Left lung (tissue), 10 donors: Measurements from ENCODE around the gene ATRN. TPM values are rescaled to one million over a fixed set of nuclear protein-coding genes. Genes with fewer than 3 reads are reported as not detected.

ENCODE experiments used
- ATAC-seq: fragments of 200-7000 bp; cut with Tn5 transposase; one replicate; pipeline ENCODE4 v1.9.1; 2020; ENCODE audit warnings: moderate library complexity
- DNase-seq, 4 donors: peaks; one replicate each; pipeline ENCODE4 v3.0.0-alpha.2; 2013 to 2020
- H3K27ac ChIP-seq, 2 donors: fragments of 200-600 bp; sonication (generic) in 1 of 2; one replicate each; pipeline versions ENCODE4 v1.5.0 to v1.8.0; 2020 to 2021
- H3K27me3 ChIP-seq, 2 donors: fragments of 200-600 bp; sonication (generic) in 1 of 2; one replicate each; pipeline versions ENCODE4 v1.5.0 to v1.8.0; 2020 to 2021
- H3K36me3 ChIP-seq, 2 donors: fragments of 200-600 bp; sonication (generic) in 1 of 2; one replicate each; pipeline versions ENCODE4 v1.5.0 to v1.8.0; 2020 to 2021
- H3K4me1 ChIP-seq, 2 donors: fragments of 200-600 bp; one replicate each; pipeline ENCODE4 v1.8.0; 2021
- H3K4me3 ChIP-seq, 2 donors: fragments of 200-600 bp; sonication (generic) in 1 of 2; one replicate each; pipeline versions ENCODE4 v1.5.0 to v1.8.0; 2020 to 2021; ENCODE audit warnings: mild to moderate bottlenecking in 1 of 2
- H3K9me3 ChIP-seq, 2 donors: fragments of 200-600 bp; sonication (generic) in 1 of 2; one replicate each; pipeline versions ENCODE4 v1.5.0 to v1.8.0; 2020 to 2021
- intact Hi-C, 2 donors: fragments of 100-400 bp; cut with DNase I; formaldehyde crosslinking; loops; one replicate each; pipeline versions ENCODE4 v1.11.2 to v1.14.2; 2022
- polyA plus RNA-seq, 6 donors: library from polyadenylated mRNA; unstranded; fragments of 120-200 nt; gene quantifications; one replicate each; pipeline ENCODE4 v1.2.1, GENCODE V29; 2013; ENCODE audit not compliant: insufficient read length in 6 of 6
- total RNA-seq, 2 donors: library from RNA; stranded (reverse); fragmentation: NEBNext Ultra II Directional; extraction: Animal tissue kit (Norgen Biotek cat#: 25700); gene quantifications; one replicate each; pipeline ENCODE4 v1.2.1, GENCODE V29; 2021
- TF ChIP-seq, protein P1 (sequence below), 2 donors: fragments of 200-600 bp; sonication (generic) in 1 of 2; IDR thresholded peaks; one replicate each; pipeline versions ENCODE4 v1.5.0 to v1.8.0; 2021; ENCODE audit warnings: antibody characterized with exemption in 2 of 2
- donor health status: DM: no; HTN: yes; CAD: no.
- donor health status: DM: no; HTN: no; CAD: no.

ATRN gene
- total and polyA plus RNA-seq, 8 donors, result 28.8 to 39.5 (median 35.6) TPM

DNA sequence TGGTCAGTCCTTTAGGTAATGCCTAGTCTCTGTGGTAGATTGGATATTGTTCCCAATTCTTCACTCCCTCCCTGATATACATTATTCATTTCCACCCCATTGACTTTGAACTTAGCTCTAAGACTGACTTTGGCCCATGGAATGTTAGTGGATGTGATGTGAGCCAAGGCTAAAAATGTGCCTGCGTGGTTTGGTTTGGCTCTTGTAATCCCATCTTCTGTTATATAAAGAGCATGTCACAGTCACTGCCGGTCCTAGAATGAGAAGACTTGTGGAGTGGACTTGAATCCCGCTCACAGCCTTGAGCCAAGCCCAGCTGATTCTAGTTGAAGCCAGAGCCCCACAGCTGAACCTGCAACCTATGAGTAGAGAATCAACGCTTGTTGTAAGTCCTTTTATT, 39.7 kb upstream of the ATRN start:
- no peak overlapping the region for H3K4me3 ChIP-seq
- intact Hi-C loops, result no loop called here
- no peaks in the 10 kb centered on the region for H3K9me3 ChIP-seq
- H3K27me3 ChIP-seq, result no peaks in the 10 kb centered on the region
- H3K4me1 ChIP-seq, result no peaks in the 10 kb centered on the region
- H3K27ac ChIP-seq, result peak overlapping the region in 1 of 2 donors; percentile 73
- H3K36me3 ChIP-seq, result no peaks in the 10 kb centered on the region
- TF ChIP-seq, protein P1, sequence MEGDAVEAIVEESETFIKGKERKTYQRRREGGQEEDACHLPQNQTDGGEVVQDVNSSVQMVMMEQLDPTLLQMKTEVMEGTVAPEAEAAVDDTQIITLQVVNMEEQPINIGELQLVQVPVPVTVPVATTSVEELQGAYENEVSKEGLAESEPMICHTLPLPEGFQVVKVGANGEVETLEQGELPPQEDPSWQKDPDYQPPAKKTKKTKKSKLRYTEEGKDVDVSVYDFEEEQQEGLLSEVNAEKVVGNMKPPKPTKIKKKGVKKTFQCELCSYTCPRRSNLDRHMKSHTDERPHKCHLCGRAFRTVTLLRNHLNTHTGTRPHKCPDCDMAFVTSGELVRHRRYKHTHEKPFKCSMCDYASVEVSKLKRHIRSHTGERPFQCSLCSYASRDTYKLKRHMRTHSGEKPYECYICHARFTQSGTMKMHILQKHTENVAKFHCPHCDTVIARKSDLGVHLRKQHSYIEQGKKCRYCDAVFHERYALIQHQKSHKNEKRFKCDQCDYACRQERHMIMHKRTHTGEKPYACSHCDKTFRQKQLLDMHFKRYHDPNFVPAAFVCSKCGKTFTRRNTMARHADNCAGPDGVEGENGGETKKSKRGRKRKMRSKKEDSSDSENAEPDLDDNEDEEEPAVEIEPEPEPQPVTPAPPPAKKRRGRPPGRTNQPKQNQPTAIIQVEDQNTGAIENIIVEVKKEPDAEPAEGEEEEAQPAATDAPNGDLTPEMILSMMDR (IDR thresholded peaks at IDR 0.05), result no peak
- no peak for DNase-seq
- ATAC-seq, result no peak

GRCh38 chr20:3432844-3433243, 38.0 kb upstream of the ATRN start:
- H3K4me3 ChIP-seq, result no peak overlapping the region
- H3K9me3 ChIP-seq, result no peaks in the 10 kb centered on the region
- intact Hi-C loops, result no loop called here
- TF ChIP-seq, protein P1 (IDR thresholded peaks at IDR 0.05), result no peak
- DNase-seq, result no peak
- H3K36me3 ChIP-seq, result no peaks in the 10 kb centered on the region
- no peaks in the 10 kb centered on the region for H3K27me3 ChIP-seq
- no peaks in the 10 kb centered on the region for H3K4me1 ChIP-seq
- no peak overlapping the region for H3K27ac ChIP-seq
- ATAC-seq, result no peak

DNA sequence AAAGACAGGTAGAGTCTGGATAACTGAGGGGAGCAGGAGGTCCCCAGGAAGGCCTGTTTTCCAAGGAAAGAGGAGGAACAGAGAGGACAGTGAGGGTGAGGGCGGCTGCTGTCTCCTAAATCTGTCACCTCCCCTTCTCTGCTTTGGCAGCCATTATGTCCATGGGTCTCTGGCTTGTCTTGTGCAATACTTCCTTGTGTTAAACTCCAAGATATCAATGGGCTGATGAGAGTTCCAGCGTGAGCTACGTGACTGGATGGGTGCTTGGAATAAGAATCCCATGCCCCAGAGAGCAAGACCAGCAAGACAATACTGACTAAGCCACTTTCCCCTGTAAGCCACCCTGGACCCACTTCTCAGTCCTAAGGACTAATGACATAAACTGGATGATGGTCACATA, 37.1 kb upstream of the ATRN start:
- Histone ChIP-seq H3K27me3 (no peaks in the 10 kb centered on the region), H3K27ac (no peak overlapping the region), H3K4me1 (no peaks in the 10 kb centered on the region), H3K36me3 (no peaks in the 10 kb centered on the region), H3K9me3 (no peaks in the 10 kb centered on the region), H3K4me3 (no peak overlapping the region)
- no peak for ATAC-seq
- no peak for DNase-seq
- intact Hi-C loops, result no loop called here
- TF ChIP-seq, protein P1 (IDR thresholded peaks at IDR 0.05), result no peak

DNA sequence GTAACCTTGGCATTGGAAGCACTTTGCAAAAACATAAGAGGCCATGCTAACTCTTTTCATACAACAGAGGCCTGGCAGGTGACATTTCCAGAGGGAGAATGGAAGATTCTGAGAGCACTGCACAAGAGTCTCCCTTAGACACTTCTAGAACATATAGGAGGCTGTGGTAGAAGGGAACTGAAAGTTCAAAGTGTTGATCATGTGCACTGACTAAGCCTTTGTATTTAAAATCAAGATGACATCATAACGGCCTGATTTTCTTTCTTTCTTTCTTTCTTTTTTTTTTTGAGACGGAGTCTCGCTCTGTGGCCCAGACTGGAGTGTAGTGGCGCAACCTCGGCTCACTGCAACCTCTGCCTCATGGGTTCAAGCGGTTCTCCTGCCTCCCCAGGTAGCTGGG, 36.6 kb upstream of the ATRN start:
- Histone ChIP-seq H3K9me3 (no peaks in the 10 kb centered on the region), H3K27me3 (no peaks in the 10 kb centered on the region), H3K4me1 (no peaks in the 10 kb centered on the region), H3K4me3 (no peak overlapping the region), H3K36me3 (no peaks in the 10 kb centered on the region), H3K27ac (no peak overlapping the region)
- ATAC-seq (peak; percentile 52), DNase-seq (no peak)
- intact Hi-C loops, result no loop called here
- TF ChIP-seq, protein P1 (IDR thresholded peaks at IDR 0.05), result no peak

DNA sequence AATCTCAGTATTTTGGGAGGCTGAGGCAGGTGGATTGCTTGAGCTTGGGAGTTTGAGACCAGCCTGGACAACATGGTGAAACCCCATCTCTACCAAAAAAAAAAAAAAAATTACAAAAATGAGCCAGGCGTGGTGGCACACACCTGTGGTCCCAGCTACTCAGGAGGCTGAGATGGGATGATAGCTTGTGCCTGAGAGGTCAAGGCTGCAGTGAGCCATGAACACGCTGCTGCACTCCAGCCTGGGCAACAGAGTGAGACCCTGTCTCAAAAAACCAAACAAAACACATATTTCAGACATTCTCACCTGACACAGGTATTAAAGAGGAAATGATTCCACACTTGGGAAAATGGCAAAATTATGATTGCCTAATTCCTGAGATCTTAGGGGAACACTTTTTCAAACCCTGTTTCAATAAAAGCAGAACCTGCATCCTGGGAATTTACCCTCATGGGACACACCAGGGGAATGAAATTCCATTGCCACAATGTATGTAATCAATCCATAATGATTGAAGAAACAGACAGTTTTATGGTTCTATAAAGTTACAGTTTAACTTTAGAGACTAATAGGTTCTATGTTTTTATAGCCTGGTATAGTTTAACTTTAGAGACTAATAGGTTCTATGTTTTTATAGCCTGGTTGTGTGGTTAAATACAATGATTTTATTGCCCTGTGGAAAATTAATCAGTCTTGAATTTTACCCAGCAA, 33.8 kb upstream of the ATRN start:
- TF ChIP-seq, protein P1 (IDR thresholded peaks at IDR 0.05), result no peak
- DNase-seq (no peak), ATAC-seq (no peak)
- Histone ChIP-seq H3K9me3 (no peaks in the 10 kb centered on the region), H3K36me3 (no peaks in the 10 kb centered on the region), H3K27ac (no peak overlapping the region), H3K4me3 (no peak overlapping the region), H3K4me1 (no peaks in the 10 kb centered on the region), H3K27me3 (no peaks in the 10 kb centered on the region)
- intact Hi-C loops, result no loop called here
